Brain microvascular endothelial cell (primary cell): ENCODE data around the gene IPO11.
A peak's percentile ranks its signal among the peaks of the same experiment; 100 is the strongest.

Experiments
- DNase-seq: peaks from one replicate; pipeline ENCODE4 v3.0.0-alpha.2; 2020
- H3K27ac ChIP-seq: fragments of 250-450 bp; sonication (Bioruptor Pico); 2 replicates; pipeline ENCODE4 v1.5.1; 2020; ENCODE audit warnings: mild to moderate bottlenecking, moderate library complexity
- H3K27me3 ChIP-seq: fragments of 250-450 bp; sonication (Bioruptor Pico); replicated peaks from 2 replicates; pipeline ENCODE4 v1.5.1; 2020; ENCODE audit warnings: mild to moderate bottlenecking
- H3K36me3 ChIP-seq: fragments of 250-450 bp; sonication (Bioruptor Pico); replicated peaks from 2 replicates; pipeline ENCODE4 v1.5.1; 2020; ENCODE audit warnings: mild to moderate bottlenecking
- H3K4me3 ChIP-seq: 2 replicates; pipeline ENCODE4 v1.5.1; 2011; ENCODE audit warnings: low read depth, mild to moderate bottlenecking, control low read depth, low read length, moderate library complexity
- in situ Hi-C: cut with HindIII; loops from 2 replicates; pipeline ENCODE4 v1.10.0; 2017; ENCODE audit warnings: low sequenced_read_pairs, low pct_ligation_motif_present
- TF ChIP-seq, protein P1 (sequence below): IDR thresholded peaks from 2 replicates; pipeline ENCODE4 v1.5.1; 2011; ENCODE audit warnings: low read depth, mild to moderate bottlenecking, moderate library complexity, low read length, control low read depth, inconsistent platforms; ENCODE audit errors: missing control alignments

The IPO11 gene

DNA sequence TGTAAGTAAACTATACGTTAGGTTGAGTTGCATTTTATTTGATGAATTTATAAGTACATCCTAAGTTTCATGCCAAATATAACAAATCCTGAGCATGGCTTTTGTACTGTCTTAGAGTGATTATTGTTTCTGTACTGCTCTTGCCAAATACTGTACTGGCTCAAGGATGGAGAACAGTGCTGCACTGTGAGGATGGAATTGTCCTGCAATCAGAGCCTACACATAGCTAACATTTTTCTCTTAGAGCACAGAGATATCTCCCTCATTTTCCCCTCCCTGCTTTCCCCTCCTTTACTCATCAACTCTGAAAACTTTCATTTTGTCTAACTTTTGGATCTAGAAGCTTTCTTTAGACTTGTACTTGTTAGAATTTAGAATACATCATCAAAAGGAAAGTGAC is 194.3 kb downstream of the IPO11 start:
- TF ChIP-seq, protein P1, sequence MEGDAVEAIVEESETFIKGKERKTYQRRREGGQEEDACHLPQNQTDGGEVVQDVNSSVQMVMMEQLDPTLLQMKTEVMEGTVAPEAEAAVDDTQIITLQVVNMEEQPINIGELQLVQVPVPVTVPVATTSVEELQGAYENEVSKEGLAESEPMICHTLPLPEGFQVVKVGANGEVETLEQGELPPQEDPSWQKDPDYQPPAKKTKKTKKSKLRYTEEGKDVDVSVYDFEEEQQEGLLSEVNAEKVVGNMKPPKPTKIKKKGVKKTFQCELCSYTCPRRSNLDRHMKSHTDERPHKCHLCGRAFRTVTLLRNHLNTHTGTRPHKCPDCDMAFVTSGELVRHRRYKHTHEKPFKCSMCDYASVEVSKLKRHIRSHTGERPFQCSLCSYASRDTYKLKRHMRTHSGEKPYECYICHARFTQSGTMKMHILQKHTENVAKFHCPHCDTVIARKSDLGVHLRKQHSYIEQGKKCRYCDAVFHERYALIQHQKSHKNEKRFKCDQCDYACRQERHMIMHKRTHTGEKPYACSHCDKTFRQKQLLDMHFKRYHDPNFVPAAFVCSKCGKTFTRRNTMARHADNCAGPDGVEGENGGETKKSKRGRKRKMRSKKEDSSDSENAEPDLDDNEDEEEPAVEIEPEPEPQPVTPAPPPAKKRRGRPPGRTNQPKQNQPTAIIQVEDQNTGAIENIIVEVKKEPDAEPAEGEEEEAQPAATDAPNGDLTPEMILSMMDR: no peak
- peak; percentile 18 for DNase-seq
- H3K36me3 ChIP-seq: no peaks in the 10 kb centered on the region
- H3K27ac ChIP-seq: no peak overlapping the region
- H3K27me3 ChIP-seq: no peaks in the 10 kb centered on the region
- in situ Hi-C loops: no loop called here
- no peak overlapping the region for H3K4me3 ChIP-seq

- Histone ChIP-seq H3K27me3 (no peaks in the 10 kb centered on the region), H3K4me3 (no peak overlapping the region), H3K27ac (no peak overlapping the region), H3K36me3 (no peaks in the 10 kb centered on the region)
- TF ChIP-seq, protein P1: no peak
- in situ Hi-C loops: no loop called here
- no peak for DNase-seq
Measured at GRCh38 chr5:62607615-62608014, 195.1 kb downstream of the IPO11 start.

- H3K27ac ChIP-seq: no peak overlapping the region
- H3K36me3 ChIP-seq: no peaks in the 10 kb centered on the region
- DNase-seq: no peak
- TF ChIP-seq, protein P1: no peak
- H3K27me3 ChIP-seq: no peaks in the 10 kb centered on the region
- H3K4me3 ChIP-seq: no peak overlapping the region
- in situ Hi-C loops: no loop called here
Measured at GRCh38 chr5:62608529-62609511, 196.3 kb downstream of the IPO11 start.

DNA sequence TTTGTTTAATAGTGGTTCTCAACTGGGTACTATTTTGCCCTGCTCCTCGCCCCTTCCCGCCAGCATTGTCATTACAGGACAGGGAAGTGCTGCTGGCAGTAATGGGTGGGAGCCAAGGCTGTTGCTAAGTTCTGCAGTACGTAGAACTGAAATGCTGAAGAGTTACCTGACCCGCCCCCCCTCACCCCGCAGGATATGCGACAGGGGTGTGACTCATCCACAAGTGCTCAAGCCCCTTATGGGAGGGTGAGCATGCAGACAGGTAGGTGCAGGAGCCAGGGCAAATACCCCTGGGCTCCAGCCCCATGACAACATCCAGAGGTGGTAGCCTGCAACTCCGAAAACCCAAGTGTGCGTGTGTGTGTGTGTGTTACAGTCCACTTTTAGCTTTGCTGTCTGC is 201.8 kb downstream of the IPO11 start:
- TF ChIP-seq, protein P1: no peak
- no peak for DNase-seq
- Histone ChIP-seq H3K27ac (no peak overlapping the region), H3K4me3 (no peak overlapping the region), H3K27me3 (no peaks in the 10 kb centered on the region), H3K36me3 (no peaks in the 10 kb centered on the region)
- in situ Hi-C loops: no loop called here

GRCh38 chr5:62616615-62617277 is 204.2 kb downstream of the IPO11 start:
- no peak for DNase-seq
- TF ChIP-seq, protein P1: no peak
- no peak overlapping the region for H3K4me3 ChIP-seq
- no peak overlapping the region for H3K27ac ChIP-seq
- H3K36me3 ChIP-seq: no peaks in the 10 kb centered on the region
- H3K27me3 ChIP-seq: no peaks in the 10 kb centered on the region
- in situ Hi-C loops: no loop called here
